Measurements from ENCODE around the gene C19orf18. TPM values are rescaled to one million over a fixed set of nuclear protein-coding genes. Genes with fewer than 3 reads are reported as not detected.

The C19orf18 gene
- total RNA-seq, 1 donor from 2014 or later: 0.90 TPM

GRCh38 chr19:57947419-57948134, 26.8 kb downstream of the C19orf18 start, which contains the start of gene ZNF256:
Gene ZNF256 (minus strand): TSS chr19:57947706. CDS start chr19:57947474, 232 bp downstream.
- peaks cover under 1% of the 10 kb centered on the region for H3K9me3 ChIP-seq
- DNase-seq: peak; percentile 95

GRCh38 chr19:57947088-57947418, 27.3 kb downstream of the C19orf18 start:
- Histone ChIP-seq H3K27ac (peak overlapping the region; percentile 87), H3K9me3 (peaks cover 6% of the 10 kb centered on the region), H3K4me3 (peak overlapping the region; percentile 79), H3K36me3 (peaks cover 5% of the 10 kb centered on the region), H3K27me3 (no peaks in the 10 kb centered on the region), H3K4me1 (peaks cover 9% of the 10 kb centered on the region)
- no peak for TF ChIP-seq CTCF (IDR thresholded peaks at IDR 0.05)
- no peak for ATAC-seq
- intact Hi-C loops (cut with DNase I): no loop called here
- DNase-seq: no peak

More at GRCh38 chr19:57947419-57948134, 26.8 kb downstream of the C19orf18 start, which contains the start of gene ZNF256:
- peak within 1 kb of the TSS; percentile 87 for H3K27ac ChIP-seq
- peak; percentile 65 for TF ChIP-seq CTCF (IDR thresholded peaks at IDR 0.05)
- H3K4me3 ChIP-seq: peak within 1 kb of the TSS; percentile 79
- no peaks in the 10 kb centered on the region for H3K27me3 ChIP-seq
- no peaks in the 10 kb centered on the region for H3K36me3 ChIP-seq
- ATAC-seq: peak; percentile 99
- peaks cover 9% of the 10 kb centered on the region for H3K4me1 ChIP-seq
- intact Hi-C loops (cut with DNase I): no loop called here

GRCh38 chr19:57946316-57946715, 28.0 kb downstream of the C19orf18 start:
- Histone ChIP-seq H3K4me3 (peak overlapping the region; percentile 79), H3K36me3 (peaks cover 13% of the 10 kb centered on the region), H3K27ac (no peak overlapping the region), H3K27me3 (no peaks in the 10 kb centered on the region), H3K4me1 (peaks cover 9% of the 10 kb centered on the region), H3K9me3 (peaks cover 13% of the 10 kb centered on the region)
- no peak for TF ChIP-seq CTCF (IDR thresholded peaks at IDR 0.05)
- no peak for ATAC-seq
- no peak for DNase-seq
- intact Hi-C loops (cut with DNase I): no loop called here

DNA sequence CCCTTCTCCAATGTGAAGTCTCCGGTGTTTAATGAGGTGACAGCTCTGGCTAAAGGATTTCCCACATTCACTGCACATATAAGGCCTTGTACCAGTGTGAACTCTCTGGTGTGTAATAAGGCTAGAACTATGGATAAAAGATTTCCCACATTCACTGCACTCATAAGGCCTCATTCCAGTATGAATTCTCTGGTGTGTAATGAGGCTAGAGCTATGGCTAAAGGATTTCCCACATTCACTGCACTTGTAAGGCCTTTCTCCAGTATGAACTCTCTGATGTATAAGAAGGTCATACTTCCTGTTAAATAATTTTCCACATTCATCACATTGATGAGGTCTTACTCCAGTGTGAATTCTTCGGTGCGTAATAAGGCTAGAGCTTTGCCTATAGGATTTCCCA, 32.7 kb downstream of the C19orf18 start:
- Histone ChIP-seq H3K27me3 (no peaks in the 10 kb centered on the region), H3K4me1 (peaks cover 4% of the 10 kb centered on the region), H3K4me3 (no peak overlapping the region), H3K27ac (no peak overlapping the region), H3K9me3 (peaks cover 32% of the 10 kb centered on the region), H3K36me3 (peaks cover 22% of the 10 kb centered on the region)
- ATAC-seq: no peak
- DNase-seq: no peak
- intact Hi-C loops (cut with DNase I): no loop called here
- TF ChIP-seq CTCF (IDR thresholded peaks at IDR 0.05): no peak

GRCh38 chr19:57935731-57936130, 38.6 kb downstream of the C19orf18 start:
- Histone ChIP-seq H3K36me3 (peaks cover 3% of the 10 kb centered on the region), H3K4me3 (no peak overlapping the region), H3K9me3 (peaks cover 13% of the 10 kb centered on the region), H3K4me1 (peaks cover 8% of the 10 kb centered on the region), H3K27me3 (no peaks in the 10 kb centered on the region), H3K27ac (no peak overlapping the region)
- intact Hi-C loops (cut with DNase I): no loop called here
- no peak for TF ChIP-seq CTCF (IDR thresholded peaks at IDR 0.05)
- ATAC-seq: no peak
- DNase-seq: no peak
